SKM-1 treated with dmso at 0.1 percent for 144 hours (cell line): ENCODE data around the gene DMD.

Experiments used
- DNase-seq: peaks from one replicate; lab custom pipeline; 2025; ENCODE audit not compliant: unreplicated experiment; lab: John Stamatoyannopoulos, UW

DMD gene

GRCh38 chrX:31213941-31214340 is 1997.4 kb downstream of the DMD start:
- no peak for DNase-seq

DNA sequence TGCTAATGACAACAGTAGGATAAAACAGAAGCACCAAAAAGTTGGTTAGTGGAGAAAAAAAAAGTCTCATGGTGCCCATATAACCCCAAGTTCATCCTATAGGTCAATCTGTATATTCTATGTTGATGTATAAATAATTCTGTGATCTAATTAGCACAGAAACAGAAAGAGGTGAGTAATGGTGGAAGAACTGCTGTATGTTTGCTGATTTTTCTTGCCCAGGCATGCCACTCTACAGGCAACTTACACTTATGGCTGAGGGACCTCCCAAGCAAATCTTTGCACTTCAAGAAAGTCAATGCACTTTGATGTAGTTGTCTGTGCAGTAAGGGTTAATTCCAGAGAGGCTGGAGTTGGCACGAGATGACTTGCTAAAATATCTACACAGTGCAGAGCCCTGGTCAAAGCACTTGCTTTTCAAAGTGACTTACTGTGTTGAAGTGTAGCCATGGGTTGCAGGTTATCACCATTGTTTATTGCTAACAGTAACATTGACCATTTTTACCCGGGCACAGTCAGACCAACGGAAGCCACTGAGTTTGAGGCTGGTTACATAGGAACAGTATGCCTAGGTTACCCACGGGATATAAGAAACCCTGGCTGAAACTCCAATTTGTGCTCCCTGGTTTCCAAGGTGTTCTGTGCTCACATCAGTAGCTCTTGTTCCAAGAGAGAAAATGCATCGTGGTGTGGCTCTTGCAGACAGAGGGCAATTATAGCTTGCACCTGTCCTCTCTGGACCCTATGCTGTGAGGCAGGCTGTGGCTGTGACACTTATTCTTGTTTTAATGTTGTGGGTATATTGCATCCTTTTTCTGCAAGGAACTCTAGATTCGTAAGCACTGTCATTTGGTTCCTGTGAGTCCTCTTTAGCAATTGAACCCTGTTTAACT is 1998.2 kb downstream of the DMD start:
- no peak for DNase-seq

DNA sequence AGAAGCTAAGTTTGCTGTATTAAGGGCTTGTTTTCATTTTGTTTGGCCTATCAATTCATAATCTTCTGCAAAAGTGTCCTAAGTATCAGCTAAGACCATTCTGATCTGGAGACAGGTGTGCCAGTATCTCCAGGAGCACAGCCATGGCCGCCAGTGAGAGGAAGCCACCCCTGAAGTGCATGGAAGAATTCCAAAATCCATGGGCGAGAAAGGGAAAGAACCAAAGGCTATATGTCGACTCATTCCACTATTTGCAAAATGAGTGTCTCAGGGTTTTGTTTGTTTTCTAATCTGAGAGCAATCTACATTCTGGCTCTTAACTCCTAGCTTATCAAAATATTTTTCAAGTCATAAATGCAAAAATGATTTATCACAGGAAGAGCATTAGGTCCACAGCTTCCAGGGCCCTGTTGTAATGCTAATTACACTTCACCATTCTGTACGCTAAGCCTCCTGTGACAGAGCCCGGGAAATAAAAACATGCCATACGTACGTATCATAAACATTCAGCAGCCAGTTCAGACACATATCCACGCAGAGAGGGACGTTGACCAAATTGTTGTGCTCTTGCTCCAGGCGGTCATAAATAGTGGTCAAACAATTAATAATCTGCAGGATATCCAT is 2002.2 kb downstream of the DMD start:
- DNase-seq, result no peak

DNA sequence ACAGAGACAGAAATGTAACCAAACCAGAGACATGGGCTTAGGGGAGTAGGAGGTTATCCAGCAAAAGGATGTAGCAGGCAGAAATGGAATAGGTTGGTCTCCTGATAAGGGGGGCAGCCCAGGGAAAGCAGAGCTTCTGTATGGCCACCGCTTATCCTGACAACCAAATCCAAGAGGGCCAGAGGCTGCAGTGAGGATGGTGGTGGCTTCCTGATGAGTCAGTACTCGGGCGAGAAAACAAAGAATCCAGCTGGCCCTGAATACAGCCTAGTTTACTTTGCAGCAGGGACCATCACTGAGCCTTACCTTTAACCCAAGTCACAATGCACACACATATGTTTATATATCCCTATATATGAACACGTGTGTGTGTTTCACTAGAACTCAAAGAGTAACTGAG is 2009.8 kb downstream of the DMD start:
- DNase-seq, result no peak

DNA sequence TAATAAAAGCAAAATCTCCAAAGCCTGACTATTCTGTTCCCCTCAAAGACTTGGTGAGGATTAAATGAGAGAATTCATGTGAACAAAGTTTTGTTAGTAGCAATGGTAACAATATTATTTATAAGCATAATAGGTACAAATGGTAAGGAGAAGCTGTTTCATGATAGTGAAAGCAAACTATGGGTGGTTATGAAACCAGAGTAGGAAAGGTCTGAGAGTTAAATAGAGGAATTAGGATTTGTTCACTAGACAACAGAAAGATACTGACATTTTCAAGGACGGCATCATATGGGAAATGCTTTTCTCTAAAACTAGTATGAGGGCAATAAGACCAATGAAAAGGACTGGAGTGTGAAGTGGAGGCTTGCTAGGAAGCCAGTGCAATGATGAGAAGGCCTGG is 2010.9 kb downstream of the DMD start:
- no peak for DNase-seq

DNA sequence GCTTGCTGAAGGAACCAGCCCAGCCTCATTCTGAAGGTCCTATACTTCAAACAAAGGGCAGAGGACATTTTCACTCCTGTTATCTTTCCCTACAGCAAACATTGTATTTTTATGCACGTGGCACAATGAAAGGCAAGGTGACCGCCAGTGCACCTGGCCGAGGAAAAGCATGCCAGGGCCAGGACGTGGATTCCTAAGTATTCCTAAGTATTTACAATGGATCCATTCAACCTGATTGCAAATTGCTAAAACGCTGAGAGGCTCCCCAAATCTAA is 2011.6 kb downstream of the DMD start:
- no peak for DNase-seq

DNA sequence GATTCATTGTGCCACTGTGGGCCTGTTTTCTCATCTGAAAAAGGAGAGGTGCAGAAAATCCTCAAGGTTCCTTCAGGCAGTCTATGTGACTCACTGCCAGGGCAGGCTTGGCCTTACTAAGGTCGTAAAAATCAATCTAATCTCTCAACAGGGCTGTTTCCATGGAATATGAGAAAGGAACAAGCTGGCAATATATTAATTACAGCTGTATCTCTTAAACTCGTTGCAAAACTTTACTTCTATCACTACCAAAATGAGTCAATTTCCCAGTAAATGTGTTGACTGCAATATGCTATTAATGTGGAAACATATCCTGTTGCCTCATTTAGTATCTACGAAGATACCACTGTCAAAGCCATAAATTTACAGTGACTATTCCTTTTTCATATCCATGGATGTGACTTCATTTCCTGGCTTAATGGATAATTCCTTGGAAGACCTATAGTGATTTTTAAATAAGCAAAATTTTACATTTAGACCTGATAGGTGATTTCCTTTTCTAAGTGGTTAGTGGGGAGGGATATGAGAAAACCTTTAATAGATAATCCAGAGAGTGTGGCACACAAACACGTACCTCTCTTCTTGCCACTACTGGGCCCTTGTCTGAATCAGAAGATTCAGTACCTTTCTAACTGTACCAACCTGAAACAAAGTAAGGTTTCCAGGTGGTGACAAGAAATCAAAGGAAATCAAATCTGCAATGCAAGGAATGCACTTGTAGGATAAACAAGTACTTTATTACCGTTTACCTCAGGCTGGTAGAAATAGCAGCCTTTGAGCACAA is 2012.1 kb downstream of the DMD start:
- no peak for DNase-seq

- DNase-seq, result no peak
Measured at GRCh38 chrX:31190221-31190975, 2021.0 kb downstream of the DMD start.

GRCh38 chrX:31186693-31187338 is 2024.5 kb downstream of the DMD start:
- no peak for DNase-seq

GRCh38 chrX:31185884-31186283 is 2025.5 kb downstream of the DMD start:
- no peak for DNase-seq

- DNase-seq, result no peak
Measured at GRCh38 chrX:31181377-31182000, 2029.9 kb downstream of the DMD start.

DNA sequence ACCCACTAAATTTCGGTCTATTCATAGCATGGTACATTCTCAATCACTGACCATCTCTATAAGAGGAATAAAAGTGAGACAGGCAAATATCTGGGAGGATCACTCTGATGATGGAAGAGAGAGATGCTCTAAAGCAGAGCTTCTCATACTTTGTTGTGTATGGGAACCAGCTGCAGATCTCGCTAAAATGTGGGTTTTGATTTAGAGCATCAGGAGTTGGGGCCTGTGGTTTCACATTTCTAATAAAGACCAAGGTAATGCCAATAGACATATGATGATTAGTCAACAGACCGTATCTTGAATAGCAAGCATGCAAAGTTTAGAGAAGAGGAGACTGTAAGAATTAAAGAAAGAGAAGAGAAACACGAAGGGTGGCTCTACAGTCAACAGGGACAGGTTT is 2032.1 kb downstream of the DMD start:
- DNase-seq, result no peak

- no peak for DNase-seq
Measured at GRCh38 chrX:31178769-31179125, 2032.6 kb downstream of the DMD start.

- DNase-seq, result no peak
Measured at GRCh38 chrX:31178064-31178768, 2033.1 kb downstream of the DMD start.

DNA sequence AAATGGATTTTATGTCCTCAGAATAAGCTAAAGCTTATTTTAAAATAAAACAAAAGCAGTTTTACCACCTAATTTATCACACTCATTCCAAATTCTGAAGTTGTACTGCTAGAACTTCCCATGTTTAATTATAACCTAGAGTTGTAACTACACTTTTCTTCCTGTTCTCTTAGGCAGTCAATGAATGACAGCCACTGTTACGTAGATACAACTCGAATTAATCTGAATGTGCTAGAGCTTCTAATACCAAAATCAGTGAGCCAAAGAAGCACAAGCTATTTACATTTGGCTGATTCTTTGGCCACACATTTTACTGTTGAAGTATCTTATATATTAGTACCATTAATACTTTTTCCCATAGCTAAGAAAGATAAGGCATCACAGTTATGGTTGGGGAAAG is 2040.6 kb downstream of the DMD start:
- DNase-seq, result no peak

GRCh38 chrX:31168551-31168950 is 2042.8 kb downstream of the DMD start:
- no peak for DNase-seq

DNA sequence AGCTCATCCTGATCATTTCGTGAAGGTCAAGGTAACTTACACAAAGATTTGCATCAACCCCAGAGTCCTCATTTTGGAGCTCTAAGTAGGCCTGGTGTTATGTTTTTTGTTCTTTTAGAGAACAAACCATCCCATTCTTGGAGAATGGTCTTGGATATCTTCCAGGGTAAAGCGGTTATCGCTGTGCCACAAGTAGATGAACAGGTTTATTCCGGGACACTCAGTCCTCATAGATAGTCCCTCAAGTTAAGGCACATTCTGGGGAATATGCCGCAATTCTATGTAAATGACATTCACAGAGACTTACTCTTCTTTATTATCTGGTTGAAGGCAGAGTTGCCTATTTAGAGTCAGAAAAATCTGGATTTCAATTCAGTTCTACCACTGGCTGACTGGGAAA is 2044.5 kb downstream of the DMD start:
- no peak for DNase-seq

GRCh38 chrX:31166416-31166815 is 2044.9 kb downstream of the DMD start:
- no peak for DNase-seq

GRCh38 chrX:31165241-31166035 is 2045.9 kb downstream of the DMD start:
- DNase-seq, result no peak
